WI38 (cell line): Measurements from ENCODE around the gene STAP1.
"Not testable (repeated sequence)": the region's sequence is repeated elsewhere in the genome, so short reads cannot be mapped to it uniquely, and the experiment has no call there.

ENCODE experiments used
- H3K4me3 ChIP-seq: 2 replicates; pipeline ENCODE4 v1.5.1; 2011; ENCODE audit warnings: low read depth, mild to moderate bottlenecking, control low read depth, low read length
- CTCF ChIP-seq: IDR thresholded peaks from 2 replicates; pipeline ENCODE4 v1.5.1; 2012; ENCODE audit warnings: low read depth, mild to moderate bottlenecking, control low read depth, low read length

STAP1 gene

GRCh38 chr4:67546004-67546356, 12.5 kb upstream of the STAP1 start:
- peak overlapping the region; percentile 88 for H3K4me3 ChIP-seq
- no peak for TF ChIP-seq CTCF

GRCh38 chr4:67546971-67547370, 11.6 kb upstream of the STAP1 start:
- TF ChIP-seq CTCF, result no peak

GRCh38 chr4:67549123-67549522, 9.4 kb upstream of the STAP1 start:
- TF ChIP-seq CTCF, result no peak
- no peak overlapping the region for H3K4me3 ChIP-seq

More at GRCh38 chr4:67546971-67547370, 11.6 kb upstream of the STAP1 start:
- H3K4me3 ChIP-seq, result no peak overlapping the region

GRCh38 chr4:67550451-67550850, 8.1 kb upstream of the STAP1 start:
- no peak for TF ChIP-seq CTCF
- no peak overlapping the region for H3K4me3 ChIP-seq

GRCh38 chr4:67550857-67551256, 7.7 kb upstream of the STAP1 start:
- no peak for TF ChIP-seq CTCF
- no peak overlapping the region for H3K4me3 ChIP-seq

- H3K4me3 ChIP-seq, result not testable (repeated sequence)
Observed at GRCh38 chr4:67552146-67552792, 6.3 kb upstream of the STAP1 start.

- no peak overlapping the region for H3K4me3 ChIP-seq
Observed at GRCh38 chr4:67554096-67554495, 4.4 kb upstream of the STAP1 start.

More at GRCh38 chr4:67554096-67554495, 4.4 kb upstream of the STAP1 start:
- TF ChIP-seq CTCF, result no peak
